Thyroid gland (tissue), 4 donors: ENCODE results near the gene AIPL1.

Source experiments
- CTCF ChIP-seq, 6 experiments: fragments of 200-600 bp in 3 of 6; fragments of 450-650 bp in 3 of 6; sonication (generic) in 3 of 6; IDR thresholded peaks; one replicate each; pipeline ENCODE4 v1.5.1; 2016 to 2019; ENCODE audit warnings: antibody characterized with exemption in 6 of 6, mild to moderate bottlenecking in 2 of 6, inconsistent platforms in 1 of 6, moderate library complexity in 1 of 6
- POLR2A ChIP-seq, 2 donors: fragments of 450-650 bp; IDR thresholded peaks; one replicate each; pipeline ENCODE4 v1.6.1; 2017; ENCODE audit warnings: antibody characterized with exemption in 2 of 2, mild to moderate bottlenecking in 2 of 2, moderate library complexity in 1 of 2

DNA sequence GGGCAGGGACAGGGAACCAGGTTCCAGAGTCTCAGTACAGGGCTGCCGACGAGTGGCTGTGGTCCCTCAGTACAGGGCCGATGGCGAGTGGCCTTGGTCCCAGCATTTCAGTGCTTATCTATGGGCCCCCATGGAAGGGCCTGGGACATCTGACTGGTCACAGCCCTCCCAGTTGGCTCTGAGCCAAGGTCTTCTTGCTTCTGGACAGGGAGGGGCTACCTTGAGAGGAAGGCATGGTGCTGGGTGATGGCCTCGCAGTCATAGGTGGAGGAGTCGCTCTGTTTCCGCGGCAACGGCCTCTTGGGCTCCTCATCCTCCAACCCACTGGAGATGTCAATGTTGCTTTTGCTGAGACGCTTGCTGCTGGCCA, 41.9 kb upstream of the AIPL1 start:
- TF ChIP-seq POLR2A (IDR thresholded peaks at IDR 0.05) (no peak), CTCF (IDR thresholded peaks at IDR 0.05) (no peak)
